B cell (primary cell): ENCODE results near the gene PTPN20.

Experiments
- EZH2 ChIP-seq: IDR thresholded peaks from 2 replicates; pipeline ENCODE4 v1.6.1; 2012; ENCODE audit warnings: borderline replicate concordance, low read depth, mild to moderate bottlenecking, moderate library complexity, low read length; ENCODE audit not compliant: insufficient read depth, poor library complexity, severe bottlenecking
- TF ChIP-seq, protein P1 (sequence below): fragments of 200-600 bp; IDR thresholded peaks from one replicate; pipeline ENCODE4 v1.8.0; 2022; ENCODE audit warnings: antibody characterized with exemption, mild to moderate bottlenecking

DNA sequence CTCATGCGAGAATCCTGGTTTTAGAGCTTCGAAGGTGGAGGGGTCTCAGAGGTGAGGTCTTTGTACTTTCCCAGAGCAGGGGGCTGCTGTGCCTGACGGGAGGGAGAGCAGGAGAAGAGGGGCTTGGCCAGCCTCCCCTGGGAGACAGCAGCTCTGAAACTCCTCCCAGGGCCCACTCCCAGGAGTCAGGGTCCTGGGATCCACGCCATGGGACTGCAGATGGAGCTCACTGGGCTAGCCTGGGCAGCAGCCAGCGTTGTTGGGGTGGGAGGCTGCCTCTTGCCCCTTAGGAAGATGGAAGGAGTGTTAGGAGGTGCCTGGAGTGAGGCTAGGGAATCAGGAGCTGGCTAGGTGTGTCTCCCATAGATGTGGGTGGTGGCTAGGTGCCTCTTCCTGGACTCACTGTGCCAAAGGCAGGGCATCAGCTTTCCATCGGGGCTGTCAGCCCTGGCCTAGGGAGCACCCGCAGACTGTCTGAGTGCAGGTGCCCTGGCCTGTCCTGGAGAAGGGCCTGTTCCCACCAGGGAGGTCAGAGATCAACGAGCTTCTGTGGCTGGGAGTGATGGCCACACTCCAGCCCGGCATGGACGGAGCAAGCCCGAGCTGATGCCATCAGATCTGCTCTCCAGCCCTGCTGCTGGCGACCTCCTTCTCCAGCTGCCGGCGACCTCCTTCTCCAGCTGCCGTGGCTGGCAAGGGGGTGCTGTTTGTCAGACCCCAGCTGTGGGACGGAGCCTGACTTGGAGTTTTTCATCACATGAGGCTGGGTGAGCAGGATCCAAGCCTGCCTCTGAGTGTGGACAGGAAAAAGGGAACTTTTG, 111.3 kb downstream of the PTPN20 start:
- TF ChIP-seq, protein P1, sequence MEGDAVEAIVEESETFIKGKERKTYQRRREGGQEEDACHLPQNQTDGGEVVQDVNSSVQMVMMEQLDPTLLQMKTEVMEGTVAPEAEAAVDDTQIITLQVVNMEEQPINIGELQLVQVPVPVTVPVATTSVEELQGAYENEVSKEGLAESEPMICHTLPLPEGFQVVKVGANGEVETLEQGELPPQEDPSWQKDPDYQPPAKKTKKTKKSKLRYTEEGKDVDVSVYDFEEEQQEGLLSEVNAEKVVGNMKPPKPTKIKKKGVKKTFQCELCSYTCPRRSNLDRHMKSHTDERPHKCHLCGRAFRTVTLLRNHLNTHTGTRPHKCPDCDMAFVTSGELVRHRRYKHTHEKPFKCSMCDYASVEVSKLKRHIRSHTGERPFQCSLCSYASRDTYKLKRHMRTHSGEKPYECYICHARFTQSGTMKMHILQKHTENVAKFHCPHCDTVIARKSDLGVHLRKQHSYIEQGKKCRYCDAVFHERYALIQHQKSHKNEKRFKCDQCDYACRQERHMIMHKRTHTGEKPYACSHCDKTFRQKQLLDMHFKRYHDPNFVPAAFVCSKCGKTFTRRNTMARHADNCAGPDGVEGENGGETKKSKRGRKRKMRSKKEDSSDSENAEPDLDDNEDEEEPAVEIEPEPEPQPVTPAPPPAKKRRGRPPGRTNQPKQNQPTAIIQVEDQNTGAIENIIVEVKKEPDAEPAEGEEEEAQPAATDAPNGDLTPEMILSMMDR = no peak
- no peak for TF ChIP-seq EZH2
